B cell (primary cell): Measurements from ENCODE around the gene CCDC88C. TPM values are rescaled to one million over a fixed set of nuclear protein-coding genes. Genes with fewer than 3 reads are reported as not detected.
A peak's percentile ranks its signal among the peaks of the same experiment; 100 is the strongest.

Experiments used
- ATAC-seq: fragments of 200-7000 bp; cut with Tn5 transposase; one replicate; pipeline ENCODE4 v1.10.0; 2021; ENCODE audit warnings: low read depth, mild to moderate bottlenecking, moderate number of reproducible peaks, moderate library complexity
- CTCF ChIA-PET: fragments of 350-600 bp; sonication (Branson Sonifier 250); formaldehyde crosslinking; loops from one replicate; lab custom pipeline; 2021; ENCODE audit warnings: antibody characterized with exemption, inconsistent platforms; lab: Charles Lee
- POLR2A ChIA-PET: fragments of 350-600 bp; sonication (Branson Sonifier 250); formaldehyde crosslinking; loops from one replicate; lab custom pipeline; 2021; ENCODE audit warnings: antibody characterized with exemption; lab: Charles Lee
- DNase-seq: peaks from one replicate; pipeline ENCODE4 v3.0.0; 2013
- H2AFZ ChIP-seq: 2 replicates; pipeline ENCODE4 v1.6.1; 2012; ENCODE audit warnings: mild to moderate bottlenecking, low read depth, low read length; ENCODE audit not compliant: insufficient read depth, poor library complexity, severe bottlenecking
- H3K27ac ChIP-seq, 2 donors: 1 replicate in 1 of 2; 2 replicates in 1 of 2; pipeline ENCODE4 v1.5.1; 2012 to 2013; ENCODE audit warnings: low read length in 2 of 2, mild to moderate bottlenecking in 2 of 2, moderate library complexity in 1 of 2
- H3K27me3 ChIP-seq, 4 experiments: fragments of 200-600 bp in 1 of 4; sonication (generic) in 1 of 4; replicated peaks in 1 of 4; 1 replicate in 2 of 4; 2 replicates in 2 of 4; pipeline versions ENCODE4 v1.6.1 to v1.7.0; 2013 to 2016; ENCODE audit warnings: low read length in 3 of 4, mild to moderate bottlenecking in 2 of 4, mixed read lengths in 1 of 4, moderate library complexity in 1 of 4; ENCODE audit not compliant: insufficient read depth in 4 of 4, control insufficient read depth in 3 of 4; ENCODE audit errors: control extremely low read depth in 1 of 4
- H3K36me3 ChIP-seq, 2 experiments: replicated peaks in 1 of 2; 1 replicate in 1 of 2; 2 replicates in 1 of 2; pipeline versions ENCODE4 v1.6.1 to v1.7.1; 2013; ENCODE audit warnings: low read length in 1 of 2; ENCODE audit not compliant: insufficient read depth in 2 of 2, control insufficient read depth in 1 of 2; ENCODE audit errors: control extremely low read depth in 1 of 2, extremely low read depth in 1 of 2
- H3K4me1 ChIP-seq, 2 donors: fragments of 200-600 bp in 1 of 2; sonication (generic) in 1 of 2; 1 replicate in 1 of 2; 2 replicates in 1 of 2; pipeline versions ENCODE4 v1.5.1 to v1.6.1; 2013 to 2017; ENCODE audit warnings: low read length in 2 of 2; ENCODE audit not compliant: control insufficient read depth in 2 of 2, insufficient read depth in 2 of 2
- H3K4me2 ChIP-seq: replicated peaks from 2 replicates; pipeline ENCODE3; 2012; ENCODE audit warnings: mild to moderate bottlenecking, low read depth, low read length; ENCODE audit not compliant: poor library complexity, severe bottlenecking
- H3K4me3 ChIP-seq, 5 experiments: fragments of 200-600 bp in 1 of 5; sonication (generic) in 1 of 5; 1 replicate in 3 of 5; 2 replicates in 2 of 5; pipeline versions ENCODE4 v1.5.1 to v1.7.0; 2011 to 2016; ENCODE audit warnings: low read length in 4 of 5, mild to moderate bottlenecking in 4 of 5, low read depth in 2 of 5, control low read depth in 1 of 5, moderate library complexity in 1 of 5; ENCODE audit not compliant: insufficient read depth in 1 of 5; ENCODE audit errors: control extremely low read depth in 1 of 5, extremely low read depth in 1 of 5
- H3K79me2 ChIP-seq: fragments of 200-600 bp; sonication (generic); one replicate; pipeline ENCODE4 v1.6.0; 2016; ENCODE audit warnings: low read length; ENCODE audit not compliant: control insufficient read depth, insufficient read depth
- H3K9ac ChIP-seq: fragments of 200-600 bp; sonication (generic); 2 replicates; pipeline ENCODE4 v1.6.1; 2017; ENCODE audit warnings: mild to moderate bottlenecking, low read length, moderate library complexity
- H3K9me3 ChIP-seq, 3 donors: one replicate each; pipeline versions ENCODE4 v1.6.1 to v1.7.1; 2013; ENCODE audit warnings: low read length in 2 of 3; ENCODE audit not compliant: control insufficient read depth in 2 of 3, insufficient read depth in 1 of 3; ENCODE audit errors: control extremely low read depth in 1 of 3
- H4K20me1 ChIP-seq: 2 replicates; pipeline ENCODE4 v1.6.0; 2012; ENCODE audit warnings: mild to moderate bottlenecking, low read length; ENCODE audit not compliant: insufficient read depth, control insufficient read depth, poor library complexity, severe bottlenecking
- H3K27ac Mint-ChIP-seq: one replicate; pipeline ENCODE4 v1.8.0; 2021; ENCODE audit warnings: mixed read lengths
- H3K27me3 Mint-ChIP-seq: one replicate; pipeline ENCODE4 v1.8.0; 2021; ENCODE audit warnings: mixed read lengths
- H3K4me1 Mint-ChIP-seq: one replicate; pipeline ENCODE4 v1.8.0; 2021; ENCODE audit warnings: mixed read lengths
- H3K4me3 Mint-ChIP-seq: one replicate; pipeline ENCODE4 v1.8.0; 2021; ENCODE audit warnings: mixed read lengths
- H3K9me3 Mint-ChIP-seq: one replicate; pipeline ENCODE4 v1.8.0; 2022; ENCODE audit warnings: mixed read lengths; ENCODE audit not compliant: insufficient read depth
- CTCF ChIP-seq: fragments of 200-600 bp; IDR thresholded peaks from one replicate; pipeline ENCODE4 v1.8.0; 2022; ENCODE audit warnings: antibody characterized with exemption, mild to moderate bottlenecking
- EZH2 ChIP-seq: IDR thresholded peaks from 2 replicates; pipeline ENCODE4 v1.6.1; 2012; ENCODE audit warnings: borderline replicate concordance, low read depth, mild to moderate bottlenecking, moderate library complexity, low read length; ENCODE audit not compliant: insufficient read depth, poor library complexity, severe bottlenecking
- WGBS: methylation state at CpG from one replicate; pipeline ENCODE4 v1.1.5; 2013; ENCODE audit warnings: missing lambda C conversion rate; ENCODE audit not compliant: insufficient coverage; 5-methylcytosine and 5-hydroxymethylcytosine counted together
- intact Hi-C: fragments of 100-400 bp; cut with micrococcal nuclease; formaldehyde crosslinking; loops from one replicate; pipeline ENCODE4 v1.10.0; 2022
- polyA plus RNA-seq: library from polyadenylated mRNA; depleted of rRNA; stranded (reverse); fragments of >200 nt; gene quantifications from 2 replicates; pipeline ENCODE4 v1.2.3, GENCODE V29; 2012
- total RNA-seq, 2 donors: library from RNA; stranded (reverse); fragments of 120-200 nt in 1 of 2; gene quantifications; 1 replicate in 1 of 2; 2 replicates in 1 of 2; pipeline versions ENCODE4 v1.2.3 to v1.2.4, GENCODE V29; 2013 to 2022

CCDC88C gene
- total and polyA plus RNA-seq, 2 donors (not counting 1 experiment from before 2014, with no cell fraction given) = 98.7 to 181 TPM

GRCh38 chr14:91250912-91251311, 166.7 kb downstream of the CCDC88C start:
- Histone ChIP-seq H3K9ac (peak overlapping the region; percentile 29), H3K4me2 (peak overlapping the region; percentile 69), H3K4me1 (peaks cover 37 to 43% of the 10 kb centered on the region in 2 donors), H2AFZ (peak overlapping the region; percentile 56), H3K27me3 (no peaks in the 10 kb centered on the region), H3K4me3 (no peak overlapping the region), H3K79me2 (no peaks in the 10 kb centered on the region), H4K20me1 (no peaks in the 10 kb centered on the region), H3K27ac (peak overlapping the region in 1 of 2 donors; percentile 69), H3K36me3 (no peaks in the 10 kb centered on the region), H3K9me3 (no peaks in the 10 kb centered on the region)
- ATAC-seq = no peak
- Mint-ChIP-seq H3K9me3 (no peaks in the 10 kb centered on the region), H3K27me3 (no peaks in the 10 kb centered on the region), H3K4me3 (peak overlapping the region; percentile 15), H3K4me1 (peaks cover 53% of the 10 kb centered on the region), H3K27ac (peak overlapping the region; percentile 96)
- ChIA-PET POLR2A (interaction anchor here (1.3 kb wide), 1 partner anchor 9 kb away, joined by 3 read pairs; no protein-coding TSS in a partner anchor), CTCF (interaction anchor here (1.0 to 2.3 kb wide), 3 partner anchors 35 to 73 kb away, joined by 3 to 8 read pairs (median 4); no protein-coding TSS in a partner anchor)
- 64% methylated on average over 3 of the region's 5 CpGs for WGBS
- TF ChIP-seq CTCF (no peak), EZH2 (no peak)
- DNase-seq = no peak
- intact Hi-C loops = loop anchor here (1.0 kb wide), 1 partner anchor 9 kb away; no protein-coding TSS in a partner anchor

GRCh38 chr14:91249841-91250616, 167.6 kb downstream of the CCDC88C start:
- intact Hi-C loops = loop anchor here (1.0 to 10.0 kb wide), 2 partner anchors 8 to 235 kb away; no protein-coding TSS in a partner anchor

More at GRCh38 chr14:91249841-91250616, 167.6 kb downstream of the CCDC88C start:
- peak overlapping the region; percentile 77 for H3K4me3 Mint-ChIP-seq
- peak overlapping the region; percentile 96 for H3K27ac Mint-ChIP-seq
- H3K9me3 ChIP-seq = no peaks in the 10 kb centered on the region
- H4K20me1 ChIP-seq = no peaks in the 10 kb centered on the region
- H3K27me3 Mint-ChIP-seq = no peaks in the 10 kb centered on the region
- H3K9ac ChIP-seq = peak overlapping the region; percentile 29
- peak overlapping the region in 2 of 5 experiments; percentile 12 to 15 for H3K4me3 ChIP-seq
- ChIA-PET POLR2A (interaction anchor here (1.3 to 1.8 kb wide), 2 partner anchors 8 to 20 kb away, joined by 3 to 8 read pairs; no protein-coding TSS in a partner anchor), CTCF (interaction anchor here (1.1 to 2.3 kb wide), 6 partner anchors 14 to 76 kb away, joined by 3 to 8 read pairs (median 4); no protein-coding TSS in a partner anchor)
- H3K27me3 ChIP-seq = no peaks in the 10 kb centered on the region
- 7% methylated on average over 9 of the region's 10 CpGs for WGBS
- H3K79me2 ChIP-seq = no peaks in the 10 kb centered on the region
- peaks cover 41 to 48% of the 10 kb centered on the region in 2 donors for H3K4me1 ChIP-seq
- TF ChIP-seq CTCF (no peak), EZH2 (no peak)
- no peaks in the 10 kb centered on the region for H3K36me3 ChIP-seq
- H3K9me3 Mint-ChIP-seq = no peaks in the 10 kb centered on the region
- peak; percentile 77 for DNase-seq
- H3K4me1 Mint-ChIP-seq = peaks cover 54% of the 10 kb centered on the region
- H3K4me2 ChIP-seq = peak overlapping the region; percentile 69
- peak overlapping the region; percentile 56 for H2AFZ ChIP-seq
- ATAC-seq = peak; percentile 60
- peak overlapping the region; percentile 57 to 69 for H3K27ac ChIP-seq
